GM21825 (cell line): ENCODE measurements around the gene CCDC146.
"Not testable (repeated sequence)": the region's sequence is repeated elsewhere in the genome, so short reads cannot be mapped to it uniquely, and the experiment has no call there.

Source experiments
- ATAC-seq: cut with Tn5 transposase; IDR thresholded peaks from one replicate; pipeline ENCODE4 v1.9.1; 2021; ENCODE audit warnings: mild to moderate bottlenecking, moderate library complexity; ENCODE audit not compliant: unreplicated experiment

The CCDC146 gene

GRCh38 chr7:77152232-77152631, 29.8 kb downstream of the CCDC146 start:
- not testable (repeated sequence) for ATAC-seq

- ATAC-seq: peak; percentile 54
Observed at GRCh38 chr7:77154917-77155464, 32.6 kb downstream of the CCDC146 start.

- ATAC-seq: not testable (repeated sequence)
Observed at GRCh38 chr7:77155601-77156377, 33.4 kb downstream of the CCDC146 start.

- ATAC-seq: peak; percentile 77
Observed at GRCh38 chr7:77157034-77157433, 34.6 kb downstream of the CCDC146 start.

GRCh38 chr7:77157446-77157845, 35.0 kb downstream of the CCDC146 start:
- peak; percentile 62 for ATAC-seq

- ATAC-seq: not testable (repeated sequence)
Observed at GRCh38 chr7:77171073-77171472, 48.7 kb downstream of the CCDC146 start.

GRCh38 chr7:77172437-77173172, 50.2 kb downstream of the CCDC146 start:
- ATAC-seq: not testable (repeated sequence)

GRCh38 chr7:77174418-77174817, 52.0 kb downstream of the CCDC146 start:
- not testable (repeated sequence) for ATAC-seq

- ATAC-seq: not testable (repeated sequence)
Observed at GRCh38 chr7:77175274-77175800, 52.9 kb downstream of the CCDC146 start.

GRCh38 chr7:77177321-77177904, 55.0 kb downstream of the CCDC146 start:
- not testable (repeated sequence) for ATAC-seq

- not testable (repeated sequence) for ATAC-seq
Observed at GRCh38 chr7:77178024-77178423, 55.6 kb downstream of the CCDC146 start.

- no peak for ATAC-seq
Observed at GRCh38 chr7:77181015-77181595, 58.7 kb downstream of the CCDC146 start.

- no peak for ATAC-seq
Observed at GRCh38 chr7:77181734-77182133, 59.3 kb downstream of the CCDC146 start.

GRCh38 chr7:77182261-77182660, 59.8 kb downstream of the CCDC146 start:
- ATAC-seq: no peak

GRCh38 chr7:77184463-77184862, 62.0 kb downstream of the CCDC146 start:
- no peak for ATAC-seq

- no peak for ATAC-seq
Observed at GRCh38 chr7:77184990-77185389, 62.6 kb downstream of the CCDC146 start.

- ATAC-seq: no peak
Observed at GRCh38 chr7:77185866-77186265, 63.5 kb downstream of the CCDC146 start.

- ATAC-seq: no peak
Observed at GRCh38 chr7:77188731-77189437, 66.5 kb downstream of the CCDC146 start.

- ATAC-seq: no peak
Observed at GRCh38 chr7:77197141-77197540, 74.7 kb downstream of the CCDC146 start.
